ELF-1 (cell line): ENCODE measurements around the gene SEMA4C.

Experiments
- DNase-seq: peaks from one replicate; pipeline ENCODE4 v3.0.0-alpha.2; 2016; ENCODE audit warnings: low read depth, low spot score

Gene SEMA4C

GRCh38 chr2:96822786-96823185 lies 47.1 kb downstream of the SEMA4C start:
- DNase-seq, result no peak

- no peak for DNase-seq
Measured at GRCh38 chr2:96821113-96821675, 48.7 kb downstream of the SEMA4C start.

DNA sequence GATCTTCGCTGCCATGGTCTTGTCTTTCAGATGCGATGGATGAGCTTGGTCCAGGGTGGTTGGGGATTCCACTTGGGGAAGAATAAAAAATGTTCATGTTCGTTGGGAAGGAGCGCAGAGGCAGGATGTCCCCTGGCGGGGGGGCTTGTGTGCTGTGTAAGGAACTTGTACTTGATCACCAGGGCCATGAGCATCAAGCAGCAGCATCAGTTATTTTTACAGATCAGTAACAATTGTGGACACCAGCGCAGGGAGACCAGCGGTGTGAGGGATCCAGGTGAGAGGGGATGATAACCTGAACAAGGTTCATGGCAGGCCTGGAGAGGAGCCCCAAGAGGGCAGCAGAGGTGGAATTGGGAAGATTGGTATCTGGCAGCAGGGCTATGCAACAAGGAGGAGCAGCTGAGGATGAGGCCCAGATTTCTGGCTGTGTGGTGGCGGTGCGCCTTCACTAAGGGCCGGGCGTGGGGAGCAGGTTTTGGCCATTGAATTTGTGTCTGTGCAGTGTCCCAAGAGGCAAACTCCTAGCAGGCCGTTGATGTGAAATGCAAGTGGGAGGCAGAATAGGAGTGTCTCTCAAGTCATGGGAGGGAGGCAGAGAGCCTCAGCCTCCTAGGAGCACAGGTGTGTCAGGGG lies 49.9 kb downstream of the SEMA4C start:
- no peak for DNase-seq

- DNase-seq, result peak; percentile 90
Measured at GRCh38 chr2:96819128-96819875, 50.6 kb downstream of the SEMA4C start.

GRCh38 chr2:96817882-96818281 lies 52.0 kb downstream of the SEMA4C start:
- DNase-seq, result no peak

DNA sequence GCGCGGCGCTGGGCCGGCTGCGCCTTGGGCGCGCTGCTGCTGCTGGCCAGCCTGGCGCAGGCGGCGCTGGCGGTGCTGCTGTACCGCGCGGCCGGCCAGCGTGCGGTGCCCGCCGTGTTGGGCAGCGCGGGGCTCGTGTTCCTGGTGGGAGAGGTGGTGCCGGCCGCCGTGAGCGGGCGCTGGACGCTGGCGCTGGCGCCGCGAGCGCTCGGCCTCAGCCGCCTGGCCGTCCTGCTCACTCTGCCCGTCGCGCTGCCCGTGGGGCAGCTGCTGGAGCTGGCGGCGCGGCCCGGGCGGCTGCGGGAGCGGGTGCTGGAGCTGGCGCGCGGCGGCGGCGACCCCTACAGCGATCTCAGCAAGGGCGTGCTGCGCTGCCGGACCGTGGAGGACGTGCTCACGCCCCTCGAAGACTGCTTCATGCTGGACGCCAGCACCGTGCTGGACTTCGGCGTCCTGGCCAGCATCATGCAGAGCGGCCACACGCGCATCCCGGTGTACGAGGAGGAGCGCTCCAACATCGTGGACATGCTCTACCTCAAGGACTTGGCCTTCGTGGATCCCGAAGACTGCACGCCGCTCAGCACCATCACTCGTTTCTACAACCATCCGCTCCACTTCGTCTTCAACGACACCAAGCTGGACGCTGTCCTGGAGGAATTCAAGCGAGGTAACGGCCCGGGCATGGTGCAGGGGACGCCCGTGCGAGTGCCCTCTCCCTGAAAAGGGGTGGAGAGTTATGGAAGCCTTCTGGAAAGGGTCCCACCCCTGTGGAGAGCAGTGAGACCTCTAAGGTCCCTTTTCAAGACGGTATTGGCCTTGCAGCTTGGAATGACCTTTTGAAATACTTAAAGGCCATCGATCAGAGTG lies 52.8 kb downstream of the SEMA4C start:
- DNase-seq, result no peak

- DNase-seq, result peak; percentile 94
Measured at GRCh38 chr2:96816127-96816835, 53.6 kb downstream of the SEMA4C start, which contains the start of gene CNNM3. Gene CNNM3, plus strand, starts transcription at chr2:96816268. Its CDS starts 10 bp downstream, at chr2:96816278.

- peak; percentile 71 for DNase-seq
Measured at GRCh38 chr2:96815326-96816126, 54.4 kb downstream of the SEMA4C start.

GRCh38 chr2:96813656-96814055 lies 56.2 kb downstream of the SEMA4C start:
- DNase-seq, result no peak

- DNase-seq, result no peak
Measured at GRCh38 chr2:96811917-96812316, 58.0 kb downstream of the SEMA4C start.

- no peak for DNase-seq
Measured at GRCh38 chr2:96810783-96811192, 59.1 kb downstream of the SEMA4C start.

GRCh38 chr2:96809951-96810782 lies 59.7 kb downstream of the SEMA4C start:
- DNase-seq, result no peak
